Liver (tissue), 3 donors: ENCODE results near the gene MEGF6.

Experiments used
- FOXA1 ChIP-seq: IDR thresholded peaks from 2 replicates; pipeline ENCODE4 v1.6.1; 2016; ENCODE audit warnings: antibody characterized with exemption
- GABPA ChIP-seq, 2 donors: IDR thresholded peaks in 1 of 2; conservative IDR thresholded peaks in 1 of 2; 2 replicates each; pipeline ENCODE4 v1.6.1; 2016; ENCODE audit warnings: antibody characterized with exemption in 2 of 2, mild to moderate bottlenecking in 1 of 2, moderate library complexity in 1 of 2
- HNF4G ChIP-seq: IDR thresholded peaks from 2 replicates; pipeline ENCODE4 v1.6.1; 2016; ENCODE audit warnings: antibody characterized with exemption
- JUND ChIP-seq, 2 donors: IDR thresholded peaks; 2 replicates each; pipeline ENCODE4 v1.6.1; 2016; ENCODE audit warnings: antibody characterized with exemption in 2 of 2
- NR2F2 ChIP-seq: IDR thresholded peaks from 2 replicates; pipeline ENCODE4 v1.6.1; 2016; ENCODE audit warnings: antibody characterized with exemption
- RAD21 ChIP-seq, 2 donors: IDR thresholded peaks; 2 replicates each; pipeline ENCODE4 v1.6.1; 2016; ENCODE audit warnings: antibody characterized with exemption in 2 of 2, mild to moderate bottlenecking in 2 of 2
- TAF1 ChIP-seq: conservative IDR thresholded peaks from 2 replicates; pipeline ENCODE4 v1.6.1; 2016; ENCODE audit warnings: antibody characterized with exemption, mild to moderate bottlenecking
- TF ChIP-seq, protein P1 (sequence below): fragments of 150-350 bp; IDR thresholded peaks from 2 replicates; pipeline ENCODE4 v1.5.1; 2017; ENCODE audit warnings: improper control_type of control experiment, low read depth, low read length; ENCODE audit not compliant: missing input control
- TF ChIP-seq, protein P2 (sequence below): IDR thresholded peaks from 2 replicates; pipeline ENCODE4 v1.6.1; 2016; ENCODE audit warnings: antibody characterized with exemption, mild to moderate bottlenecking
- TF ChIP-seq, protein P3 (sequence below): IDR thresholded peaks from 2 replicates; pipeline ENCODE4 v1.6.1; 2016; ENCODE audit warnings: antibody characterized with exemption
- TF ChIP-seq, protein P4 (sequence below): IDR thresholded peaks from 2 replicates; pipeline ENCODE4 v1.6.1; 2016; ENCODE audit warnings: antibody characterized with exemption
- donor health status: healthy.
- donor health status: healthy.

DNA sequence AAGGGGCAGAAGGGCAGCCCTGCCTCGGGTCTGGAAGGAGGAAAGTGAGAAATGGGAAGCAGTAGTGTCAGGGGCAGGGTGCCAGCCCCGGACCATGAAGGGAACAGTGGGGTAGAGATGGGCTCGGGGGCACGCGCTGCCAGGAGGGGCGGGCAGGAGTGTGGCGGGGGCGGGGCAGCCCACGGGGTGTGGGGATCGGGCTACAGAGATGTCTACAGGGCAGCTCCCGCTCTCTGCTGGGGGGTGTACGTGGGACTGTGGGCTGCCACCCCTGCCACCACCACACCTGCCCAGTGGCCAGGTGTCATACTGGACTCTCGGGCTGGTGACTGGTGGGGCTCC lies 149.4 kb downstream of the MEGF6 start:
- TF ChIP-seq, protein P1, sequence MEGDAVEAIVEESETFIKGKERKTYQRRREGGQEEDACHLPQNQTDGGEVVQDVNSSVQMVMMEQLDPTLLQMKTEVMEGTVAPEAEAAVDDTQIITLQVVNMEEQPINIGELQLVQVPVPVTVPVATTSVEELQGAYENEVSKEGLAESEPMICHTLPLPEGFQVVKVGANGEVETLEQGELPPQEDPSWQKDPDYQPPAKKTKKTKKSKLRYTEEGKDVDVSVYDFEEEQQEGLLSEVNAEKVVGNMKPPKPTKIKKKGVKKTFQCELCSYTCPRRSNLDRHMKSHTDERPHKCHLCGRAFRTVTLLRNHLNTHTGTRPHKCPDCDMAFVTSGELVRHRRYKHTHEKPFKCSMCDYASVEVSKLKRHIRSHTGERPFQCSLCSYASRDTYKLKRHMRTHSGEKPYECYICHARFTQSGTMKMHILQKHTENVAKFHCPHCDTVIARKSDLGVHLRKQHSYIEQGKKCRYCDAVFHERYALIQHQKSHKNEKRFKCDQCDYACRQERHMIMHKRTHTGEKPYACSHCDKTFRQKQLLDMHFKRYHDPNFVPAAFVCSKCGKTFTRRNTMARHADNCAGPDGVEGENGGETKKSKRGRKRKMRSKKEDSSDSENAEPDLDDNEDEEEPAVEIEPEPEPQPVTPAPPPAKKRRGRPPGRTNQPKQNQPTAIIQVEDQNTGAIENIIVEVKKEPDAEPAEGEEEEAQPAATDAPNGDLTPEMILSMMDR, result no peak
- no peak for TF ChIP-seq GABPA (IDR thresholded peaks at IDR 0.05 in 1 of 2, conservative IDR thresholded peaks at IDR 0.05 in 1 of 2)
- TF ChIP-seq, protein P2, sequence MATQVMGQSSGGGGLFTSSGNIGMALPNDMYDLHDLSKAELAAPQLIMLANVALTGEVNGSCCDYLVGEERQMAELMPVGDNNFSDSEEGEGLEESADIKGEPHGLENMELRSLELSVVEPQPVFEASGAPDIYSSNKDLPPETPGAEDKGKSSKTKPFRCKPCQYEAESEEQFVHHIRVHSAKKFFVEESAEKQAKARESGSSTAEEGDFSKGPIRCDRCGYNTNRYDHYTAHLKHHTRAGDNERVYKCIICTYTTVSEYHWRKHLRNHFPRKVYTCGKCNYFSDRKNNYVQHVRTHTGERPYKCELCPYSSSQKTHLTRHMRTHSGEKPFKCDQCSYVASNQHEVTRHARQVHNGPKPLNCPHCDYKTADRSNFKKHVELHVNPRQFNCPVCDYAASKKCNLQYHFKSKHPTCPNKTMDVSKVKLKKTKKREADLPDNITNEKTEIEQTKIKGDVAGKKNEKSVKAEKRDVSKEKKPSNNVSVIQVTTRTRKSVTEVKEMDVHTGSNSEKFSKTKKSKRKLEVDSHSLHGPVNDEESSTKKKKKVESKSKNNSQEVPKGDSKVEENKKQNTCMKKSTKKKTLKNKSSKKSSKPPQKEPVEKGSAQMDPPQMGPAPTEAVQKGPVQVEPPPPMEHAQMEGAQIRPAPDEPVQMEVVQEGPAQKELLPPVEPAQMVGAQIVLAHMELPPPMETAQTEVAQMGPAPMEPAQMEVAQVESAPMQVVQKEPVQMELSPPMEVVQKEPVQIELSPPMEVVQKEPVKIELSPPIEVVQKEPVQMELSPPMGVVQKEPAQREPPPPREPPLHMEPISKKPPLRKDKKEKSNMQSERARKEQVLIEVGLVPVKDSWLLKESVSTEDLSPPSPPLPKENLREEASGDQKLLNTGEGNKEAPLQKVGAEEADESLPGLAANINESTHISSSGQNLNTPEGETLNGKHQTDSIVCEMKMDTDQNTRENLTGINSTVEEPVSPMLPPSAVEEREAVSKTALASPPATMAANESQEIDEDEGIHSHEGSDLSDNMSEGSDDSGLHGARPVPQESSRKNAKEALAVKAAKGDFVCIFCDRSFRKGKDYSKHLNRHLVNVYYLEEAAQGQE, result no peak
- TF ChIP-seq, protein P3, sequence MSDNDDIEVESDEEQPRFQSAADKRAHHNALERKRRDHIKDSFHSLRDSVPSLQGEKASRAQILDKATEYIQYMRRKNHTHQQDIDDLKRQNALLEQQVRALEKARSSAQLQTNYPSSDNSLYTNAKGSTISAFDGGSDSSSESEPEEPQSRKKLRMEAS, result no peak
- no peak for TF ChIP-seq FOXA1
- TF ChIP-seq JUND (IDR thresholded peaks at IDR 0.05), result no peak
- TF ChIP-seq TAF1, result no peak
- TF ChIP-seq NR2F2, result no peak
- TF ChIP-seq RAD21 (IDR thresholded peaks at IDR 0.05), result no peak
- TF ChIP-seq, protein P4, sequence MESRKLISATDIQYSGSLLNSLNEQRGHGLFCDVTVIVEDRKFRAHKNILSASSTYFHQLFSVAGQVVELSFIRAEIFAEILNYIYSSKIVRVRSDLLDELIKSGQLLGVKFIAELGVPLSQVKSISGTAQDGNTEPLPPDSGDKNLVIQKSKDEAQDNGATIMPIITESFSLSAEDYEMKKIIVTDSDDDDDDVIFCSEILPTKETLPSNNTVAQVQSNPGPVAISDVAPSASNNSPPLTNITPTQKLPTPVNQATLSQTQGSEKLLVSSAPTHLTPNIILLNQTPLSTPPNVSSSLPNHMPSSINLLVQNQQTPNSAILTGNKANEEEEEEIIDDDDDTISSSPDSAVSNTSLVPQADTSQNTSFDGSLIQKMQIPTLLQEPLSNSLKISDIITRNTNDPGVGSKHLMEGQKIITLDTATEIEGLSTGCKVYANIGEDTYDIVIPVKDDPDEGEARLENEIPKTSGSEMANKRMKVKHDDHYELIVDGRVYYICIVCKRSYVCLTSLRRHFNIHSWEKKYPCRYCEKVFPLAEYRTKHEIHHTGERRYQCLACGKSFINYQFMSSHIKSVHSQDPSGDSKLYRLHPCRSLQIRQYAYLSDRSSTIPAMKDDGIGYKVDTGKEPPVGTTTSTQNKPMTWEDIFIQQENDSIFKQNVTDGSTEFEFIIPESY, result no peak
- TF ChIP-seq HNF4G, result no peak
